ENCODE data around the gene TXNRD3. TPM values are rescaled to one million over a fixed set of nuclear protein-coding genes. Genes with fewer than 3 reads are reported as not detected.

The TXNRD3 gene
- polyA plus RNA-seq, 1 of the 3 experiments (the other 2 are of a cell fraction): 4.7 TPM

DNA sequence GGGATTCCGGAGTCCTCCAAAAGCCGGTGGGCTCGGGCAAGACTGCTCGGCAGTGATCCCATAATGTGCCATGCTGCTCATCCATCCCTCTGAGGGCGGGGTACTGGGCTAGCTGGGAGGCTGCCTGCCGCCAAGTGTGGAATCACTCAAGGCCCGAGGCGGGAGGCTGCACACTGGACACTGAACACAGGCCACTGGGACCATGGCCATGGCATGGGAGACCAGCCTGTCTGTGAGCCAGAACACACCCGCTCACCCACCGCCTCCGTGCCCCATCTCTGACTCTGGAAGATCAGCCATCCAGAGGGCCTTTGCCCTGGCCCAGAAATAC is 97.5 kb downstream of the TXNRD3 start:
- no peak for TF ChIP-seq RXRA (IDR thresholded peaks at IDR 0.05; ENCODE audit: borderline replicate concordance, low read depth)
- TF ChIP-seq REST (IDR thresholded peaks at IDR 0.05; ENCODE audit: low read depth, low read length): no peak
- TF ChIP-seq FOSL2 (IDR thresholded peaks at IDR 0.05; ENCODE audit: borderline replicate concordance, low read depth): no peak
- TF ChIP-seq, protein P1, sequence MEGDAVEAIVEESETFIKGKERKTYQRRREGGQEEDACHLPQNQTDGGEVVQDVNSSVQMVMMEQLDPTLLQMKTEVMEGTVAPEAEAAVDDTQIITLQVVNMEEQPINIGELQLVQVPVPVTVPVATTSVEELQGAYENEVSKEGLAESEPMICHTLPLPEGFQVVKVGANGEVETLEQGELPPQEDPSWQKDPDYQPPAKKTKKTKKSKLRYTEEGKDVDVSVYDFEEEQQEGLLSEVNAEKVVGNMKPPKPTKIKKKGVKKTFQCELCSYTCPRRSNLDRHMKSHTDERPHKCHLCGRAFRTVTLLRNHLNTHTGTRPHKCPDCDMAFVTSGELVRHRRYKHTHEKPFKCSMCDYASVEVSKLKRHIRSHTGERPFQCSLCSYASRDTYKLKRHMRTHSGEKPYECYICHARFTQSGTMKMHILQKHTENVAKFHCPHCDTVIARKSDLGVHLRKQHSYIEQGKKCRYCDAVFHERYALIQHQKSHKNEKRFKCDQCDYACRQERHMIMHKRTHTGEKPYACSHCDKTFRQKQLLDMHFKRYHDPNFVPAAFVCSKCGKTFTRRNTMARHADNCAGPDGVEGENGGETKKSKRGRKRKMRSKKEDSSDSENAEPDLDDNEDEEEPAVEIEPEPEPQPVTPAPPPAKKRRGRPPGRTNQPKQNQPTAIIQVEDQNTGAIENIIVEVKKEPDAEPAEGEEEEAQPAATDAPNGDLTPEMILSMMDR (IDR thresholded peaks at IDR 0.05): no peak
- no peak for TF ChIP-seq ZBTB33 (IDR thresholded peaks at IDR 0.05; ENCODE audit: borderline replicate concordance, low read depth)
- TF ChIP-seq NRF1 (IDR thresholded peaks at IDR 0.05; ENCODE audit: low read depth, low read length): no peak
- no peak for TF ChIP-seq JUND (IDR thresholded peaks at IDR 0.05)
- TF ChIP-seq, protein P2, sequence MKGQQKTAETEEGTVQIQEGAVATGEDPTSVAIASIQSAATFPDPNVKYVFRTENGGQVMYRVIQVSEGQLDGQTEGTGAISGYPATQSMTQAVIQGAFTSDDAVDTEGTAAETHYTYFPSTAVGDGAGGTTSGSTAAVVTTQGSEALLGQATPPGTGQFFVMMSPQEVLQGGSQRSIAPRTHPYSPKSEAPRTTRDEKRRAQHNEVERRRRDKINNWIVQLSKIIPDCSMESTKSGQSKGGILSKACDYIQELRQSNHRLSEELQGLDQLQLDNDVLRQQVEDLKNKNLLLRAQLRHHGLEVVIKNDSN (IDR thresholded peaks at IDR 0.05; ENCODE audit: borderline replicate concordance, low read depth): no peak
- TF ChIP-seq MXI1 (IDR thresholded peaks at IDR 0.05; ENCODE audit: low read depth, low read length): no peak
- no peak for TF ChIP-seq GATA2 (CRISPR knock-in tag; IDR thresholded peaks at IDR 0.05)
- Histone ChIP-seq H4K20me1 (ENCODE audit: insufficient read depth) (no peaks in the 10 kb centered on the region), H3K9ac (no peak overlapping the region), H3K9me2 (no peaks in the 10 kb centered on the region), H3K27ac (ENCODE audit: low read depth in 2 of 2, low read length in 1 of 2) (no peak overlapping the region), H3F3A (replicated peaks; ENCODE audit: insufficient read depth) (no peaks in the 10 kb centered on the region), H3K4me2 (no peak overlapping the region), H2AFZ (ENCODE audit: low read depth) (no peak overlapping the region), H3K9me3 (no peaks in the 10 kb centered on the region), H3K4me3 (ENCODE audit: low read depth in 2 of 2, low read length in 1 of 2) (no peak overlapping the region), H3K79me2 (ENCODE audit: insufficient read depth) (no peaks in the 10 kb centered on the region), H3K36me3 (replicated peaks in 1 of 2; ENCODE audit: control insufficient read depth in 1 of 2, insufficient read depth in 2 of 2, low read length in 1 of 2) (no peaks in the 10 kb centered on the region), H3K27me3 (ENCODE audit: insufficient read depth) (no peaks in the 10 kb centered on the region), H3K4me1 (ENCODE audit: control insufficient read depth in 1 of 2, insufficient read depth in 2 of 2, low read depth in 1 of 2, low read length in 1 of 2) (peaks cover 0 to 11% of the 10 kb centered on the region in 2 experiments; a peak in 1 of 4 replicates)
- ChIA-PET POLR2A (no interaction called here), CTCF (interaction anchor here (1.7 kb wide), 1 partner anchor 122 kb away, joined by 3 read pairs; no protein-coding TSS in a partner anchor)
- WGBS (ENCODE audit: low lambda C conversion rate): 89% methylated on average over 4 of the region's 11 CpGs
- peak; percentile 8 for DNase-seq

Small RNA genes within 50 kb of the gene (small RNA-seq; reads per million reads assigned to genes)
- 0 to 1.1 (median 0) reads per million in 7 experiments for gene RNA5SP138

Other genes starting within 250 kb of the TXNRD3 start
- gene ZXDC, start 179.2 kb downstream of the TXNRD3 start, polyA plus RNA-seq (2012; rRNA removed): 8.5 and 9.1 TPM in 2 replicates
- not detected in 2 replicates for gene UROC1, start 137.4 kb downstream of the TXNRD3 start, polyA plus RNA-seq (2012; rRNA removed)
- 0.37 and 0.41 TPM in 2 replicates for gene CHST13, start 131.0 kb downstream of the TXNRD3 start, polyA plus RNA-seq (2012; rRNA removed)
- gene C3orf22, start 96.2 kb downstream of the TXNRD3 start, polyA plus RNA-seq (2012; rRNA removed): not detected in 2 replicates
- 42.5 and 45.0 TPM in 2 replicates for gene CHCHD6, start 49.1 kb upstream of the TXNRD3 start, polyA plus RNA-seq (2012; rRNA removed)